Common myeloid progenitor, CD34-positive (primary cell): ENCODE measurements around the gene CFAP91.

Experiments used
- CTCF ChIA-PET: fragments of 350-600 bp; sonication (Branson Sonifier 250); formaldehyde crosslinking; loops from one replicate; lab custom pipeline; 2021; ENCODE audit warnings: antibody characterized with exemption; lab: Charles Lee
- POLR2A ChIA-PET: fragments of 350-600 bp; sonication (Branson Sonifier 250); formaldehyde crosslinking; loops from one replicate; lab custom pipeline; 2021; ENCODE audit warnings: antibody characterized with exemption; lab: Charles Lee
- DNase-seq, 3 donors: peaks; one replicate each; pipeline versions ENCODE4 v3.0.0 to v3.0.0-alpha.2; 2013
- H3K27ac ChIP-seq, 2 experiments: 1 replicate in 1 of 2; 2 replicates in 1 of 2; pipeline ENCODE4 v1.7.0; 2013; ENCODE audit warnings: inconsistent platforms in 2 of 2, low read length in 2 of 2, mild to moderate bottlenecking in 2 of 2, low read depth in 1 of 2, moderate library complexity in 1 of 2; ENCODE audit not compliant: severe bottlenecking in 2 of 2, insufficient read depth in 1 of 2, poor library complexity in 1 of 2
- H3K27me3 ChIP-seq, 5 experiments: replicated peaks in 2 of 5; 1 replicate in 3 of 5; 2 replicates in 2 of 5; pipeline versions ENCODE4 v1.6.1 to v1.7.0; 2013; ENCODE audit warnings: low read length in 4 of 5, mild to moderate bottlenecking in 2 of 5, moderate library complexity in 2 of 5, inconsistent platforms in 1 of 5; ENCODE audit not compliant: insufficient read depth in 5 of 5, control insufficient read depth in 4 of 5
- H3K36me3 ChIP-seq, 4 experiments: 1 replicate in 2 of 4; 2 replicates in 2 of 4; pipeline versions ENCODE4 v1.6.1 to v1.7.0; 2013; ENCODE audit warnings: low read length in 3 of 4, control low read depth in 1 of 4, mild to moderate bottlenecking in 1 of 4; ENCODE audit not compliant: control insufficient read depth in 4 of 4, insufficient read depth in 4 of 4
- H3K4me1 ChIP-seq, 4 experiments: 1 replicate in 3 of 4; 2 replicates in 1 of 4; pipeline versions ENCODE4 v1.6.1 to v1.7.1; 2013; ENCODE audit warnings: low read length in 3 of 4, mild to moderate bottlenecking in 3 of 4, control low read depth in 1 of 4, inconsistent platforms in 1 of 4, moderate library complexity in 1 of 4; ENCODE audit not compliant: control insufficient read depth in 4 of 4, insufficient read depth in 4 of 4; ENCODE audit errors: control extremely low read depth in 1 of 4
- H3K4me3 ChIP-seq, 7 experiments: 1 replicate in 4 of 7; 2 replicates in 3 of 7; pipeline versions ENCODE4 v1.5.1 to v1.7.0; 2013; ENCODE audit warnings: mild to moderate bottlenecking in 7 of 7, low read length in 6 of 7, moderate library complexity in 6 of 7, inconsistent platforms in 2 of 7, low read depth in 2 of 7, control low read depth in 1 of 7; ENCODE audit not compliant: insufficient read depth in 4 of 7, control insufficient read depth in 1 of 7; ENCODE audit errors: extremely low read depth in 1 of 7
- H3K9me3 ChIP-seq, 5 experiments: 1 replicate in 4 of 5; 2 replicates in 1 of 5; pipeline versions ENCODE4 v1.6.1 to v1.7.1; 2013; ENCODE audit warnings: low read length in 4 of 5, mild to moderate bottlenecking in 2 of 5, inconsistent platforms in 1 of 5, low read depth in 1 of 5, moderate library complexity in 1 of 5; ENCODE audit not compliant: control insufficient read depth in 4 of 5, insufficient read depth in 2 of 5; ENCODE audit errors: control extremely low read depth in 1 of 5
- WGBS: methylation state at CpG from one replicate; pipeline ENCODE4 v1.1.5; 2013; ENCODE audit not compliant: insufficient coverage; 5-methylcytosine and 5-hydroxymethylcytosine counted together

The CFAP91 gene

GRCh38 chr3:119669906-119670570, 32.8 kb upstream of the CFAP91 start:
- no peaks in the 10 kb centered on the region for H3K27me3 ChIP-seq
- no peak overlapping the region for H3K27ac ChIP-seq
- H3K36me3 ChIP-seq: peaks cover 9 to 60% (median 28%) of the 10 kb centered on the region in 4 experiments
- POLR2A ChIA-PET: no interaction called here
- CTCF ChIA-PET: no interaction called here
- WGBS: 80% methylated on average over 2 of the region's 5 CpGs
- H3K4me1 ChIP-seq: peaks cover 0 to 5% (median 1%) of the 10 kb centered on the region in 4 experiments
- H3K4me3 ChIP-seq: no peak overlapping the region
- no peaks in the 10 kb centered on the region for H3K9me3 ChIP-seq
- DNase-seq: no peak

GRCh38 chr3:119672776-119673175, 30.0 kb upstream of the CFAP91 start:
- Histone ChIP-seq H3K4me3 (no peak overlapping the region), H3K27me3 (no peaks in the 10 kb centered on the region), H3K27ac (no peak overlapping the region), H3K36me3 (peaks cover 9 to 55% (median 27%) of the 10 kb centered on the region in 4 experiments), H3K4me1 (peaks cover 3 to 15% (median 10%) of the 10 kb centered on the region in 4 experiments), H3K9me3 (no peaks in the 10 kb centered on the region)
- POLR2A ChIA-PET: no interaction called here
- DNase-seq: no peak
- CTCF ChIA-PET: interaction anchor here (0.8 to 1.8 kb wide), 6 partner anchors 9 to 399 kb away, joined by 3 to 8 read pairs (median 4); no protein-coding TSS in a partner anchor
- 100% methylated on average over 1 of the region's 2 CpGs for WGBS

DNA sequence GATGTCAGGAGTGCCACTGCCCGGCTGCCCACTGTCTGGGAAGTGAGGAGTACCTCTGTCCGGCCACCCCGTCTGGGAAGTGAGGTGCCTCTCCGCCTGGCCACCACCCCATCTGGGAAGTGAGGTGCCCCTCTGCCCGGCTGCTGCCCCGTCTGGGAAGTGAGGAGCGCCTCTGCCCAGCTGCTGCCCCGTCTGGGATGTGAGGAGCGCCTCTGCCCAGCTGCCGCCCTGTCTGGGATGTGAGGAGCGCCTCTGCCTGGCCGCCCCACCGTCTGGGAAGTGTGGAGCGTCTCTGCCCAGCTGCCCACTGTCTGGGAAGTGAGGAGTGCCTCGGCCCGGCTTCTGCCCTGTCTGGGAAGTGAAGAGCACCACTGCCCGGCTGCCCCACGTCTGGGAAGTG, 28.9 kb upstream of the CFAP91 start:
- ChIA-PET POLR2A (no interaction called here), CTCF (interaction anchor here (1.0 to 1.2 kb wide), 2 partner anchors 54 to 400 kb away, joined by 3 read pairs; no protein-coding TSS in a partner anchor)
- no peak overlapping the region for H3K27ac ChIP-seq
- H3K4me3 ChIP-seq: no peak overlapping the region
- H3K36me3 ChIP-seq: peaks cover 6 to 47% (median 24%) of the 10 kb centered on the region in 4 experiments
- no peaks in the 10 kb centered on the region for H3K27me3 ChIP-seq
- no peak for DNase-seq
- 100% methylated on average over 13 of the region's 18 CpGs for WGBS
- no peaks in the 10 kb centered on the region for H3K9me3 ChIP-seq
- peaks cover 3 to 17% (median 11%) of the 10 kb centered on the region in 4 experiments for H3K4me1 ChIP-seq

DNA sequence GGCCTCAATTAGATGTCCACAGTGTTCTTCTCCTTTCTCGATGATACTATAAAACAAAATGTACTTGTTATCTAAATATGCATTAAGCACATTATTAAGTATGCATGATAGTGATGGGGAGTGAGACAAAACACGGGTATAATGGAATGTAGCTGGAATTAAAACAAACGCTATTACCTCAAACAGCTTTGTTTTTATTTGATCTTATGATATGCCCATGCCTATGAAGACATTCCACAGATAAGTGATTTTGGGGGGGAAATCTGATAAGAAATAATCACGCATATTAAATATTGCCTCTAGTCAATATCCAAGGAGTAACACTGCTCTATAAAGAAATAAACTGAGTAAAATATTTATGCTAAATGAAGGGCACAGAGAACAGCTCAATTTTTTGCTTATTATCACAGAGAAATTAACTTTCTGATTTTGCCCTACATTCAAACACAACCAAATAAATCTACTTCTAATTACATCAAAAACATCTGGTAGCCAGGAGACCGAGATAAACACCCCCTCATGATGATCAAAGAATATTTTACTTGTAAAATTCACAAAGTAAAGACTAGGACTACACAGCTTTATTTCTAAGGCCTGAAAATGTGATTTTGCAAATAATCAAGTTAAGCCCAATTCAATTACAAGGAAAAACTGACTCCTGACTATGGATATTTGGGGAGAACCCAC, 27.5 kb upstream of the CFAP91 start:
- peaks cover 6 to 40% (median 19%) of the 10 kb centered on the region in 4 experiments for H3K36me3 ChIP-seq
- H3K4me1 ChIP-seq: peaks cover 3 to 15% (median 11%) of the 10 kb centered on the region in 4 experiments
- ChIA-PET CTCF (interaction anchor here (0.6 to 1.2 kb wide), 3 partner anchors 15 to 56 kb away, joined by 3 read pairs; no protein-coding TSS in a partner anchor), POLR2A (no interaction called here)
- DNase-seq: no peak
- no peak overlapping the region for H3K4me3 ChIP-seq
- H3K27ac ChIP-seq: peak overlapping the region in 1 of 2 experiments; percentile 2
- no peaks in the 10 kb centered on the region for H3K27me3 ChIP-seq
- WGBS: 100% methylated on average over 1 of the region's 5 CpGs
- no peaks in the 10 kb centered on the region for H3K9me3 ChIP-seq

- H3K27ac ChIP-seq: peak overlapping the region in 1 of 2 experiments; percentile 65
- CTCF ChIA-PET: interaction anchor here (0.6 to 1.5 kb wide), 5 partner anchors 14 to 75 kb away, joined by 3 to 5 read pairs (median 3); no protein-coding TSS in a partner anchor
- peak overlapping the region in 5 of 7 experiments; percentile 73 to 91 (median 89) for H3K4me3 ChIP-seq
Measured at GRCh38 chr3:119676020-119676419, 26.8 kb upstream of the CFAP91 start.

GRCh38 chr3:119676771-119677640, 25.8 kb upstream of the CFAP91 start, which contains the start of gene COX17:
COX17 (minus strand) TSS chr3:119677406; CDS start chr3:119677310, 96 bp downstream.
- peak; percentile 96 to 99 (median 99) for DNase-seq
- Histone ChIP-seq H3K4me3 (peak within 1 kb of the TSS; percentile 71 to 91 (median 87)), H3K27ac (peak within 1 kb of the TSS; percentile 69 to 86), H3K4me1 (peaks cover 3 to 15% (median 11%) of the 10 kb centered on the region in 4 experiments), H3K9me3 (no peaks in the 10 kb centered on the region), H3K36me3 (peaks cover 6 to 26% (median 15%) of the 10 kb centered on the region in 4 experiments), H3K27me3 (no peaks in the 10 kb centered on the region)
- ChIA-PET CTCF (interaction anchor here (0.8 to 1.5 kb wide), 3 partner anchors 19 to 76 kb away, joined by 3 to 5 read pairs (median 3); no protein-coding TSS in a partner anchor), POLR2A (interaction anchor here (0.6 kb wide), 1 partner anchor 92 kb away, joined by 3 read pairs; no protein-coding TSS in a partner anchor)
- 0% methylated on average over 35 of the region's 54 CpGs for WGBS

More at GRCh38 chr3:119676020-119676419, 26.8 kb upstream of the CFAP91 start:
- no peaks in the 10 kb centered on the region for H3K9me3 ChIP-seq
- H3K4me1 ChIP-seq: peaks cover 3 to 15% (median 11%) of the 10 kb centered on the region in 4 experiments
- no CpG with 5 or more reads among the region's 1 CpG for WGBS
- H3K27me3 ChIP-seq: no peaks in the 10 kb centered on the region
- H3K36me3 ChIP-seq: peaks cover 6 to 36% (median 19%) of the 10 kb centered on the region in 4 experiments
- no peak for DNase-seq
- POLR2A ChIA-PET: no interaction called here
